B cell (primary cell): ENCODE measurements around the gene GPC3. TPM values are rescaled to one million over a fixed set of nuclear protein-coding genes. Genes with fewer than 3 reads are reported as not detected.
"Not testable (repeated sequence)": the region's sequence is repeated elsewhere in the genome, so short reads cannot be mapped to it uniquely, and the experiment has no call there.

Experiments
- ATAC-seq: fragments of 200-7000 bp; cut with Tn5 transposase; one replicate; pipeline ENCODE4 v1.10.0; 2021; ENCODE audit warnings: low read depth, mild to moderate bottlenecking, moderate number of reproducible peaks, moderate library complexity
- CTCF ChIA-PET: fragments of 350-600 bp; sonication (Branson Sonifier 250); formaldehyde crosslinking; loops from one replicate; lab custom pipeline; 2021; ENCODE audit warnings: antibody characterized with exemption, inconsistent platforms; lab: Charles Lee
- POLR2A ChIA-PET: fragments of 350-600 bp; sonication (Branson Sonifier 250); formaldehyde crosslinking; loops from one replicate; lab custom pipeline; 2021; ENCODE audit warnings: antibody characterized with exemption; lab: Charles Lee
- DNase-seq: peaks from one replicate; pipeline ENCODE4 v3.0.0; 2013
- H2AFZ ChIP-seq: 2 replicates; pipeline ENCODE4 v1.6.1; 2012; ENCODE audit warnings: mild to moderate bottlenecking, low read depth, low read length; ENCODE audit not compliant: insufficient read depth, poor library complexity, severe bottlenecking
- H3K27ac ChIP-seq, 2 donors: 1 replicate in 1 of 2; 2 replicates in 1 of 2; pipeline ENCODE4 v1.5.1; 2012 to 2013; ENCODE audit warnings: low read length in 2 of 2, mild to moderate bottlenecking in 2 of 2, moderate library complexity in 1 of 2
- H3K27me3 ChIP-seq, 4 experiments: fragments of 200-600 bp in 1 of 4; sonication (generic) in 1 of 4; replicated peaks in 1 of 4; 1 replicate in 2 of 4; 2 replicates in 2 of 4; pipeline versions ENCODE4 v1.6.1 to v1.7.0; 2013 to 2016; ENCODE audit warnings: low read length in 3 of 4, mild to moderate bottlenecking in 2 of 4, mixed read lengths in 1 of 4, moderate library complexity in 1 of 4; ENCODE audit not compliant: insufficient read depth in 4 of 4, control insufficient read depth in 3 of 4; ENCODE audit errors: control extremely low read depth in 1 of 4
- H3K36me3 ChIP-seq, 2 experiments: replicated peaks in 1 of 2; 1 replicate in 1 of 2; 2 replicates in 1 of 2; pipeline versions ENCODE4 v1.6.1 to v1.7.1; 2013; ENCODE audit warnings: low read length in 1 of 2; ENCODE audit not compliant: insufficient read depth in 2 of 2, control insufficient read depth in 1 of 2; ENCODE audit errors: control extremely low read depth in 1 of 2, extremely low read depth in 1 of 2
- H3K4me1 ChIP-seq, 2 donors: fragments of 200-600 bp in 1 of 2; sonication (generic) in 1 of 2; 1 replicate in 1 of 2; 2 replicates in 1 of 2; pipeline versions ENCODE4 v1.5.1 to v1.6.1; 2013 to 2017; ENCODE audit warnings: low read length in 2 of 2; ENCODE audit not compliant: control insufficient read depth in 2 of 2, insufficient read depth in 2 of 2
- H3K4me2 ChIP-seq: replicated peaks from 2 replicates; pipeline ENCODE3; 2012; ENCODE audit warnings: mild to moderate bottlenecking, low read depth, low read length; ENCODE audit not compliant: poor library complexity, severe bottlenecking
- H3K4me3 ChIP-seq, 5 experiments: fragments of 200-600 bp in 1 of 5; sonication (generic) in 1 of 5; 1 replicate in 3 of 5; 2 replicates in 2 of 5; pipeline versions ENCODE4 v1.5.1 to v1.7.0; 2011 to 2016; ENCODE audit warnings: low read length in 4 of 5, mild to moderate bottlenecking in 4 of 5, low read depth in 2 of 5, control low read depth in 1 of 5, moderate library complexity in 1 of 5; ENCODE audit not compliant: insufficient read depth in 1 of 5; ENCODE audit errors: control extremely low read depth in 1 of 5, extremely low read depth in 1 of 5
- H3K79me2 ChIP-seq: fragments of 200-600 bp; sonication (generic); one replicate; pipeline ENCODE4 v1.6.0; 2016; ENCODE audit warnings: low read length; ENCODE audit not compliant: control insufficient read depth, insufficient read depth
- H3K9ac ChIP-seq: fragments of 200-600 bp; sonication (generic); 2 replicates; pipeline ENCODE4 v1.6.1; 2017; ENCODE audit warnings: mild to moderate bottlenecking, low read length, moderate library complexity
- H3K9me3 ChIP-seq, 3 donors: one replicate each; pipeline versions ENCODE4 v1.6.1 to v1.7.1; 2013; ENCODE audit warnings: low read length in 2 of 3; ENCODE audit not compliant: control insufficient read depth in 2 of 3, insufficient read depth in 1 of 3; ENCODE audit errors: control extremely low read depth in 1 of 3
- H4K20me1 ChIP-seq: 2 replicates; pipeline ENCODE4 v1.6.0; 2012; ENCODE audit warnings: mild to moderate bottlenecking, low read length; ENCODE audit not compliant: insufficient read depth, control insufficient read depth, poor library complexity, severe bottlenecking
- H3K27ac Mint-ChIP-seq: one replicate; pipeline ENCODE4 v1.8.0; 2021; ENCODE audit warnings: mixed read lengths
- H3K27me3 Mint-ChIP-seq: one replicate; pipeline ENCODE4 v1.8.0; 2021; ENCODE audit warnings: mixed read lengths
- H3K4me1 Mint-ChIP-seq: one replicate; pipeline ENCODE4 v1.8.0; 2021; ENCODE audit warnings: mixed read lengths
- H3K4me3 Mint-ChIP-seq: one replicate; pipeline ENCODE4 v1.8.0; 2021; ENCODE audit warnings: mixed read lengths
- H3K9me3 Mint-ChIP-seq: one replicate; pipeline ENCODE4 v1.8.0; 2022; ENCODE audit warnings: mixed read lengths; ENCODE audit not compliant: insufficient read depth
- CTCF ChIP-seq: fragments of 200-600 bp; IDR thresholded peaks from one replicate; pipeline ENCODE4 v1.8.0; 2022; ENCODE audit warnings: antibody characterized with exemption, mild to moderate bottlenecking
- EZH2 ChIP-seq: IDR thresholded peaks from 2 replicates; pipeline ENCODE4 v1.6.1; 2012; ENCODE audit warnings: borderline replicate concordance, low read depth, mild to moderate bottlenecking, moderate library complexity, low read length; ENCODE audit not compliant: insufficient read depth, poor library complexity, severe bottlenecking
- WGBS: methylation state at CpG from one replicate; pipeline ENCODE4 v1.1.5; 2013; ENCODE audit warnings: missing lambda C conversion rate; ENCODE audit not compliant: insufficient coverage; 5-methylcytosine and 5-hydroxymethylcytosine counted together
- intact Hi-C: fragments of 100-400 bp; cut with micrococcal nuclease; formaldehyde crosslinking; loops from one replicate; pipeline ENCODE4 v1.10.0; 2022
- polyA plus RNA-seq: library from polyadenylated mRNA; depleted of rRNA; stranded (reverse); fragments of >200 nt; gene quantifications from 2 replicates; pipeline ENCODE4 v1.2.3, GENCODE V29; 2012
- total RNA-seq, 2 donors: library from RNA; stranded (reverse); fragments of 120-200 nt in 1 of 2; gene quantifications; 1 replicate in 1 of 2; 2 replicates in 1 of 2; pipeline versions ENCODE4 v1.2.3 to v1.2.4, GENCODE V29; 2013 to 2022

Gene GPC3
- total and polyA plus RNA-seq, 2 donors (not counting 1 experiment from before 2014, with no cell fraction given): not detected

- H3K27me3 Mint-ChIP-seq: peaks cover 3% of the 10 kb centered on the region
- Histone ChIP-seq H3K4me3 (no peak overlapping the region), H3K4me1 (no peaks in the 10 kb centered on the region), H3K27ac (no peak overlapping the region), H3K36me3 (no peaks in the 10 kb centered on the region), H3K9ac (no peak overlapping the region), H3K27me3 (no peaks in the 10 kb centered on the region), H3K9me3 (no peaks in the 10 kb centered on the region), H2AFZ (no peak overlapping the region), H3K4me2 (no peak overlapping the region), H3K79me2 (no peaks in the 10 kb centered on the region), H4K20me1 (no peaks in the 10 kb centered on the region)
- ChIA-PET CTCF (interaction anchor here (2.1 kb wide), 1 partner anchor 21 kb away, joined by 9 read pairs; no protein-coding TSS in a partner anchor), POLR2A (no interaction called here)
- DNase-seq (no peak), ATAC-seq (no peak)
- no peaks in the 10 kb centered on the region for H3K9me3 Mint-ChIP-seq
- 88% methylated on average over 2 of the region's 6 CpGs for WGBS
- H3K4me1 Mint-ChIP-seq: no peaks in the 10 kb centered on the region
- intact Hi-C loops: no loop called here
- no peak overlapping the region for H3K27ac Mint-ChIP-seq
- TF ChIP-seq CTCF: no peak
- no peak for TF ChIP-seq EZH2
- H3K4me3 Mint-ChIP-seq: no peak overlapping the region
These were observed 214.2 kb downstream of the GPC3 start for GRCh38 chrX:133771086-133771646.

- DNase-seq, intact Hi-C loops, H3K4me1 ChIP-seq, H3K79me2 ChIP-seq, CTCF ChIA-PET, H3K4me3 Mint-ChIP-seq, H3K4me1 Mint-ChIP-seq, H3K9ac ChIP-seq, H3K27me3 ChIP-seq, H3K9me3 Mint-ChIP-seq, ATAC-seq, H4K20me1 ChIP-seq, POLR2A ChIA-PET, H3K27ac Mint-ChIP-seq, H3K4me2 ChIP-seq, H3K36me3 ChIP-seq, H3K4me3 ChIP-seq, H2AFZ ChIP-seq, H3K9me3 ChIP-seq, H3K27ac ChIP-seq: not testable (repeated sequence)
- peaks cover 14% of the 10 kb centered on the region for H3K27me3 Mint-ChIP-seq
- 90% methylated on average over 4 of the region's 7 CpGs for WGBS
These were observed 222.3 kb downstream of the GPC3 start for GRCh38 chrX:133762976-133763548.
